HG02852 (cell line): ENCODE data around the gene LONP2.
"Not testable (repeated sequence)": the region's sequence is repeated elsewhere in the genome, so short reads cannot be mapped to it uniquely, and the experiment has no call there.

Experiments
- ATAC-seq: cut with Tn5 transposase; IDR thresholded peaks from one replicate; pipeline ENCODE4 v1.9.1; 2021; ENCODE audit warnings: mild to moderate bottlenecking, moderate library complexity; ENCODE audit not compliant: unreplicated experiment

Gene LONP2

DNA sequence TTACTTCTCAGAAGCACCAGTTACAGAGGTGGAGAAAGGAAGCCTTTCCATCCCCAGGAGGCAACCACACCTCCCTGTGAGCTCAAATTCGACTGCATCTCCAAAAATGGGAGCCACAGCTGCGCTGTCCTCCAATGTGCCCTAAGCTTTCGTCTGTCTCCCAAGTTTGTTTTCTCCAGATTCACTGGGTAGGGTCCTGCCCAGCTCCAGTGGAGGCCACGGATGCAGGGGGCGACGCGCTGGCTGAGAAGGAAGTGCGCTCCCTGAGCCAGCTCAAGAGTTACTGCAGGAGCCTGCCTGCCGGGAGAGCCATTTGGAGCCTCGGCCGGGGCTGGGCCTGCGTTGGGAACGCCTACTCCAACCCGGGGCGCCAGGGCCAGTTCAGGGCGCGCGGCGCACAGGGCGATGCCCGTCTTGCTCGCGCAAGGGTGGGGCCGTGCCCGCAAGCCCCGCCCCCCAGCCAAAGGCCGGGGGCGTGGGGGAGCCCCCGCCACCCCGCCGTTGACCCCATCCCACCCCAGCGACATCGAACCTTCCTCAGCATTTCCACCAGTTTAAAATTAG, 121.6 kb downstream of the LONP2 start:
- peak; percentile 94 for ATAC-seq

DNA sequence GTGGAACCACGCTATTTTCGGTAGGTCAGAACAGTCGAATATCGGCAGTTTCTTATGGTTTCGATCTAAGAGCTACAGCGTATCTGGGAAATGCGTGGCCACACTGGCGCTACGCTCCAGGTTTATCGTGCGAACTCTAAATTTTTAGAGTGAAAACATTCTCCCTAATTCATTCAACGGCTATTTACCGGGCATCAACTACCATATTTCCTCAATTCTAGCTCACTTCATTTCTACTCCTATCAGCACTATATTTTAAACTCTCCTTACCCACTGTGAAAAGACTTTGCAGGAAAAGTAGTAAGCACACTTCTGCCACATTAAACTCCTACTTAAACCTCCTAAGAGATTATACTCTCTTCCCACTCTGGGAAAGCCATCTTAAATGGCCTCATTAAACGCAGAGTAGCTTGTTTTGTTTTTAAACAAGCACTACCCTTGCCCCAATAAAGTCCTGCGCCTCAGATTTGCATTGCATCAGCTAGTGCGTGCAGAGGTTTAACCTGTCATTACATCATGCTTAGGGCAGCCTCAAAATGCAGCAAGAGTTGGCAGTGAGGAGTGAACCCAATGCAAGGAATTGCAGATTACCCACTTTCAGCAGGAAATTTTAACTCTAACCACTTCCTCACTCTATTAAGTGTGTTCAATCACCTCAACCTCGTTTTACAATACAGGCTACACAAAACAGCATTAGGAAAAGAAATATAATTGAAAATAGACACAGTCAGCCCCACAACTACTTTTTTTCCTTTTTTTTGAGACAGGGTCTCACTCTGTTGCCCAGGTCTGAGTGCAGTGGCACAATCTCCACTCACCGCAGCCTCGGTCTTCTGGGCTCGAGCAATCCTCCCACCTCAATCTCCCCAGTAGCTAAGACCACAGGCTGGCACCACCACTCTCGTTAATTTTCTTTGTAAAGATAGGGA, 122.3 kb downstream of the LONP2 start:
- ATAC-seq = peak; percentile 48

GRCh38 chr16:48367441-48368049, 123.4 kb downstream of the LONP2 start:
- no peak for ATAC-seq

DNA sequence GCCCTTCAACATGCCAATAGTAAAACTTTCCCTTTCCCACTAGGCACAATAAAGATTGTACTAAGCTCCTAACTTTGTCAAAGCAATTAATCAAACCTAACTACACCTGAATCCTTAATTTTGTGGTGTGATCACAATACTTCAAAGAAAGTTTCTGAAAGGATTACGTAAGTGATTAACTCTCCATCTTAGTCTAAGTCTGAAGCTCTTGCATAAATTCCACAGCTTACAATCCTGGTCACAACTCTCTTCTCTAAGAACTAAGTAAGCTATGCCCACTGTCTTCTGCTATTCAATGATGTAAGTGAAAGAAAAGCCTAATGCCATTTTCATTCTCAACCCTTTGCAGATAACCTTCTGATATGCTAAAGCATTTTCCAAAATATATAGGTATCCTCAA, 125.7 kb downstream of the LONP2 start:
- ATAC-seq = no peak

GRCh38 chr16:48370229-48370628, 126.1 kb downstream of the LONP2 start:
- no peak for ATAC-seq

- not testable (repeated sequence) for ATAC-seq
Measured at GRCh38 chr16:48370668-48371392, 126.7 kb downstream of the LONP2 start.

- ATAC-seq = no peak
Measured at GRCh38 chr16:48371393-48371780, 127.3 kb downstream of the LONP2 start.

- no peak for ATAC-seq
Measured at GRCh38 chr16:48372744-48373143, 128.6 kb downstream of the LONP2 start.

GRCh38 chr16:48373258-48374029, 129.3 kb downstream of the LONP2 start:
- no peak for ATAC-seq

GRCh38 chr16:48374255-48374654, 130.2 kb downstream of the LONP2 start:
- no peak for ATAC-seq

- ATAC-seq = not testable (repeated sequence)
Measured at GRCh38 chr16:48377301-48377700, 133.2 kb downstream of the LONP2 start.

GRCh38 chr16:48378276-48378675, 134.2 kb downstream of the LONP2 start:
- ATAC-seq = no peak

- no peak for ATAC-seq
Measured at GRCh38 chr16:48378836-48379235, 134.7 kb downstream of the LONP2 start.

GRCh38 chr16:48381201-48381600, 137.1 kb downstream of the LONP2 start:
- no peak for ATAC-seq

DNA sequence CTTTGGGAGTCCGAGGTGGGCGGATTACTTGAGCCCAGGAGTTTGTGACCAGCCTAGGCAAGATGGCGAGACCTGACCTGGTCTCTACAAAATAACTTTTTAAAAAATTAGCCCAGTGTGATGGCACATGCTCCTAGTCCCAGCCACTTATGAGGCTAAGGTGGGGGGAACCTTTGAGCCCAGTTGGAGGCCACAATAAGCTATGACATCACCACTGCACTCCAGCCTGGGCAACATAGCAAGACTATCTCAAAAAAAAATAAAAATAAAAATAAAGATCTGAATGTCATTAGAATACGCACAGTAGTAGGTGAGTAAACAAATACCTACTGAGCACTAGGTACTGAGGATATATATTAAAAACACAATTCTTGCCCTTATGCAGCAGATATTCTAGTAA, 138.0 kb downstream of the LONP2 start:
- ATAC-seq = no peak

- ATAC-seq = no peak
Measured at GRCh38 chr16:48383009-48383876, 139.1 kb downstream of the LONP2 start.

- no peak for ATAC-seq
Measured at GRCh38 chr16:48383877-48384519, 139.9 kb downstream of the LONP2 start.

DNA sequence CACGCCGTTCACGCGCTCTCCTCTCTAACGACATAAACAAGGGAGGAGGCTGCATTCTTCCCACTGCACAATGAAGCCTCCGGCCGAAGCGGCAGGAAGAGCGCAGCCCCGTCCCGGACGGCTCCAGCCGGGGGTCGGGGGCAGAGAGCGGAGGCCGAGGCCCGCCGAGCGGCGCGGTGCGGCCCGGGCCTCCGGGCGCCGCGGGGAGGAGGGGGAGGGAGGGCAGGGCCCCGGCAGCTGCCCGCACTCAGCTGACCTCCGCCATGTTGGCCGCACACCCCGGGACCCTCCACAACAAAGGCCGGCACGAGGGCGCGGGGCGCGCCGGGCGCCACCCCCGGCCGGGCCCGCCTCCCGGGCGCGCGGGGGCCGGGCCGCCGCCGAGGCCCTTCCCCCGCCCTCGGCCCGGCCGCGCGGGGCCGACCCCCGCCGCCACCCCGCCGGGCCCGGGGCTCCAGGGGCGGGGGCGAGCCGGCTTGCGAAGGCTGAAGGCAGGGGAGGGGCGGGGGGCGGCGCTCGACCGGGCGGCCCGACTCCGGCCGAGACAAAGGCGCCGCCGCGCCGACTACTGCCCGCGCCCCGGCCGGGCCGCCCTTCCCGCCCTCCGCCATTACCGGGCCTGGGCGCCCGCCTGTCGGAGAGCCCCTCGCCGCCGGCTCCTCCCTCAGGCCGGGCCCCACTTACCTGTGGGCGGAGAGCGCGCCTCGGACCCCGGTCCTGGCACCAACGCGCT, 140.6 kb downstream of the LONP2 start:
- peak; percentile 59 for ATAC-seq
